Epidermal melanocyte (primary cell): ENCODE results near the gene SRC.

ENCODE experiments used
- DNase-seq: peaks from one replicate; pipeline ENCODE4 v3.0.0; 2011; ENCODE audit warnings: low spot score; ENCODE audit not compliant: insufficient read length

SRC gene

GRCh38 chr20:37408302-37409193 is 62.6 kb downstream of the SRC start:
- DNase-seq = no peak

DNA sequence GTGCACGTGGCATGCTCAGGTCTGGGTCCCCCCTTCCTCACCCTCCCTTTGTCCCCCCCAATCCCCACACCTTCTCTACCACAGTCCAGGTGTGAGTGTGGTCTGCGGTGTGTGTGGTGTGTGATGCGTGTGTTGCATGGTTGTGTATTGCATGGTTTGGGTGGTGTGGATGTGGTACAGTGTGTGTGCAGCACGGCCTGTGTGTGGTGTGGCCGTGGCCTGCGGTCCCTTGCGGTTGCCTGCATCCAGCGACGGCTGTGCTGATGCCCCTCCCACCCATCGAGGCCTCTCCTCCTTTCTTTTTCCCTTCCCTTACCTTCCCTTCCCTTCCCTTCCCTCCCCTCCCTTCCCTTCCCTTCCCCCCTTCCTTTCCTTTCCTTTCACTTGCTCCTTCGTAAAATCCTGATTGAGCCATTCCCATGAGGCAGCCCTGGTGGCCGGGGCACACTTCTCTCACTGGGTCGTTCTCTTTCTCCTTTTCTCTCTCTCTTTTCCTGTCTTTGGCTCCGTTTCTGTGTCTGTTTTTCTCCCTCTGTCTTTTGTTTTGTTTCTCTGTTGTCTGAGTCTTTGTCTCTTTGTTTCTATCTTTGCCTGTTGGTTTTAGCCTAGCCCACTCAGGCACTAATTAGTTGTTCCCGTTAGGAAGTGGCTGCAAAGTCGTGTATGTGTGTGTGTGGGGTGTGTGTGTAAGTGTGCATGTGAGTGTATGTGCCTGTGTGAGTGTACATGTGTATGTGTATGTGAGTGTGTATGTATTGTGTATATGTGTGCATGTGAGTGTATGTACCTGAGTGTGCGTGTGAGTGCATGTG is 65.7 kb downstream of the SRC start:
- no peak for DNase-seq

DNA sequence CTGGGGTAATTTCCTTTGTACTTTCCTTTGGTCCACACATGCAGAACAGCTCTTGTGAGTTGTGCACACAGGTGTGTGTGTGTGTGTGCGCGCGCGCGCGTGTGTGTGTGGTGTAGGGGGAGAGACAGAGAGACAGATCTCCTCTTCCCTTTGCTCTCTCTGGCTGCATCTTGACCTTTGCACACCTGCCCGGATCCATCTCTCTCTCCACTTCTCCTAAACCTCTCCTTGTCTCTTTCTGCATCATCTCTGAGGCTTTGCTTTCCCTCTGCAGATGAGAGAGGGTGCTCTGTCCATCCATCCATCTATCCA is 67.0 kb downstream of the SRC start:
- no peak for DNase-seq

DNA sequence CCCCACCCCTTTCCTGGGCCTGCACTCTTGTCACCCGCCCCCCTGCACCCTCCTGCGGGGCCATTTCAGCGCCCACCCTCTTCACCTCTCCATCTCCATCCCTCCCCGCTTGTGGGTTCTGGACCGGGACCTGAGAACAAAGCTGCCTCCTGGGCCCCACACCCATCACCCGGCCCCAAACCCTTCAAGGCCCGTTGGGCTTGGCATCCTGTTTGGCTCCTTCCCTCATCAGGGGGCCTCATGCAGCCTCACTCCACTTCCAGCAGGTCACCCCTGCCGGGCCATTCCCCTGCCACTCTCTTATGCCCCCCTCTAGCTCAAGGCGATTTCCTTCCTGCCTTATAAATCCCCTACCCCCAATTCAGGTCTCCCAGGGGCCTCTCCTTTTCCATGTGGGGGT is 67.4 kb downstream of the SRC start:
- DNase-seq = no peak

DNA sequence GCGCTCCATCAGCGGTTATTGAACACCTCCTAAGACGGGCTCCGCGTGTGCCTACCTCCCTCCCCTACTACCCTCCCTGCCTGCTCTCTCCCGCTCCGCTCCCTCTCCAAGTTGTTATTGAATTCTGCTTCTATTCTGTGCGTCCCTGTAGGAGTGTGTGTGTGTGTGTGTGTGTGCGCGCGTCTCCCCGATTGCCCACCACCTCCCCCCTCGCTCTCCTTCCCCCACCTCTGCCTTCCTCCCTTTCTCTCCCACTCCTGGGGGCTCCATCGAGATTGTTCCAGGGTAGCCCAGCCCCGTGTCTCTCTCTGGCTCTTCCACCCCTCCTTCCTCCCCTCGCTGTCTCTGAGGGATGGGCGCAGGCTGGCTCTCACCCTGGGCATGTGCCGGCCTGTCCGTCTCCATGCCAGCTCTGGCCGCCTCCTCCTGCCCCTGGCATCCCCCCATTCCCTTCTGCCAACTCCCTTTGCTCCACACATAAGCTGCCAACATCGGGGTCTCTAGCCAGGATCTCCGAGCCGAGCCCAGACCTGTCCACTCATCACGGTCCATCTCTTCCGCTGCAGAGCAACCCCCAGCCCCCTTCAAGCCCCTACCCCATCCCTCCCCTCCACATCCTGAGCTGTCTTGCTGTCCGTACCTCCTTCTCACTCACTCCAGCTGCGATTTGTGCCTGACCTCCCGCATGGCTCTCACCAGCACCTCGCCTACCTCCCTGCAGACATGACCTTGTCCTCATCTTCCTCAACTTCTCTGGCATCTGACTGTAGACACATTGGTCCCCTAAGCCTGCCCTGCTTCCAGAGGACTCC is 68.5 kb downstream of the SRC start:
- DNase-seq = no peak

GRCh38 chr20:37415118-37416085 is 69.5 kb downstream of the SRC start:
- DNase-seq = no peak

DNA sequence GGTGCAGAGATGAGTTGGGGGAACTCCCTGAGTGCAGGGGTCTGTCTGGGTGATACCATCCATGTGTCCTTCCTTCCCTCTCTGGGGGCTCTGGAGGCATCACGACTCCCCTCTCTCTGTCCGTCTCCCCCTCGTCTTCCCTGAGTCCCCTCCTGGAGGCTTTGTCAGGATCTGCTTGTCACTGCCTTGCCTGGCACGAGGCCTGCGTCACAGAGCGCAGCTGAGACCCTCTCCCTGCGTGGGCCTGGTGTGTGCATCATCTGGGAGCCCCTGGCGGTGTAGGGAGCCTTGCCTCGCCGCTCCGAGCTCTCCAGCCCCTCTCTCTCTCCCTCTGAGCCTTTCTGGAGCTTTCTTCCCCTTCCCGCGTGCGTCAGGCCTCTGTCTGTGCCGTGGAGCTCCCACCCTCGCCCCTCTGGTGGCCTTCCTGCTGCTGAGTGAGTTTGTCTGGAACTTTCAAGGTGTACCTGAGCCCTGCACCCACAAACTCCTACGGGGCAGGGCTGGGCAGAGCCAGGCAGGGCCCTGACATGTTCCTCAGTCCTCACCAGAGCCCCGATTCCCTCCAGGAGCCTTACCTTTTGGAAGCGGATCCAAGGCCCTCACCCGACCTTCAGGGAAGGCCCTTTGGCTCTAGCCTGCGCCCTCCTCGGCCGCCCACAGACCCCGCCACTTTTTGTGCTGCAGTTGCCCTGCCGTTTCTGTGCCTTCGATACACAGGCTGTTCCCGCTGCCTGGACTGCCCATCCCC is 70.3 kb downstream of the SRC start:
- DNase-seq = no peak

DNA sequence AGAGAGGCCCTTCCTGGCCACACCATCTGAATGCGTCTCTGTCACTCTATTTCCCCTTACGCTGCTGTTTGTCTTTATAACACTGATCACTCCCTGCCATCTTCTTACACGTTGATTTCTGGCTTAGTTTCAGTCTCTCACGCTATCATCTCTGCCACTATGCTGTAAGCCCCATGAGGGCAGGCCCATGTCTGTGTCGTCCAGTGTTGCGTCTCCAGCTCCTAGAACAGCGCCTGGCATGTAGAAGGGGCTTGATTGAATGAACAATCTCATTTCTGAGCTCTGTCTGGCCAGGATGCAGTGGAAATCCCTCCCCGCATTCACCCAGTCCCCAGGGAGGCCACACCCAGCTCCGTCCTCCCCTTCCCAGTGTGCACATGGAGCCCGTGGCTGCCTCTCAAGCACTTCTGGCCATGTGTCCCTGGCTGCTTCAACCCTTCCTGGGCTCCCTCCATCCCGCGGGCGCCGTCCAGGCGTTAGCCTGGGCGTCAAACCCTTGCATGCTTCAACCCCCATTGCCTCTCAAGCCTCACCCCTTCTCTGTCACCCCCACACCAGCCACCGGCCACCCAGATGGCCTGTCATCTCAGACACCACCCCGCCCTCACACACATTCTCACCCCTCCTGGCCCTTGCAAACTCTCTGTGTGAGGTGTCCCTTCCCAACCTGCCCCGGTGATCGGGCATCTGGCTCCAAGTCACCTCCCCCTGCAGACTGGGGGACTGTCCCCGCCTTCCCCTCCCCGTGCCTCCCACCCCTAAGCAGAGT is 71.1 kb downstream of the SRC start:
- no peak for DNase-seq

DNA sequence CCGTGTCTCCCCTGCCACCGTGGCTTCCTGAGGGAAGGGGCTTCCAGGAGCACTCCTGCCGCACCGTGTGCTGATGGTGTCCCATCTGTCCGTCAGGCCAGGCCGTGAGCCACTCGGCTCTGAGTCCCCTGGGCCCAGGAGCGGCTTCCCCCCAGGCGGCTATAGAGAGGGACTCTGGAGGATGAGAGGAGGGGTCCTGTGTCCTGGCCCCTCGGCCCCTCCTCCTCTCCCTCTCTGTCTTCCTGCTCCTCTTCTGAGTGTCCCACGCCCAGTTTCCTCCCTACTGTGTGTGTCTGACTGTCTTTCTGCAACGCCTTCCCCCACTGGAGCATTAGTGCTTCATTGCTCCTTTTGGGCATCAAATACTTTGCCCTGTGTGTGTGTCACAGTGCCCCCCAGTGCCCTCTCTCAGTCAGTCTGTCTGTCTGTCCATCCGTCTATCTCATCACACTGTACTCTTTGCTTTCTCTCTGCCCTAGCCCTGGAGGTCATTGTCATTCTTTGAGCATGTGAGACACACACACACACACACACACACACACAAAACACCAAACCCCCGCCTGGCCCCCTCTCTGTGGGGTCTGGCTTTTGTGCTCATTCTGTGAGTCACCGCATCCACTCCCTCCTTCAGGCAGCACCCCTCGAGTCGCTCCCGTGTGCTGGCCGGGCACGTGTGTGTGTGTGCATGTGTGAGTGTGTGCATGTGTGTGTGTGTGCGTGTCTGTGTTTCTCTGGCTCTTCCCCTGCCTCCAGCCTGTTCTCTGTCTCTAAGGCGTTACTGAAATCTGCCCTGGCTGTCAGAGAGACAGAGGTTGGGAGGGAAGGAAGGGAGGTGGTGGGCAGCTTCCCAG is 71.9 kb downstream of the SRC start:
- no peak for DNase-seq

GRCh38 chr20:37418591-37419109 is 72.7 kb downstream of the SRC start:
- DNase-seq = no peak

DNA sequence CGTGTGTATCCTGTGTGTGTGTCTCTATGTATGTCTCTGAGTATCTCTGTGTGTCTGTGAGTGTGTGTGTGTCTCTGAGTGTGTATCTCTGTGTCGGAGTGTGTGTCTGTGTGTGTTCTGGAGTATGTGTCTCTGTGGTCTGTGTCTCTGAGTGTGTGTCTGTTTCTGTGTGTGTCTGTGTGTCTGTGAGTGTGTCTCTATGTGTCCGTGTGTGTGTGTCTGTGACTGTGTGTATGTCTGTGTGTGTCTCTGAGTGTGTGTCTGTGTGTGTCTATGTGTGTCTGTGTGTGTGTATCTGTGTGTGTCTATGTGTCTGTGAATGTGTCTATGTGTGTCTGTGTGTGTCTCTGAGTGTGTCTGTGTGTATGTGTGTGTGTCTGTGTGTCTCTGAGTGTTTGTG is 73.4 kb downstream of the SRC start:
- no peak for DNase-seq

DNA sequence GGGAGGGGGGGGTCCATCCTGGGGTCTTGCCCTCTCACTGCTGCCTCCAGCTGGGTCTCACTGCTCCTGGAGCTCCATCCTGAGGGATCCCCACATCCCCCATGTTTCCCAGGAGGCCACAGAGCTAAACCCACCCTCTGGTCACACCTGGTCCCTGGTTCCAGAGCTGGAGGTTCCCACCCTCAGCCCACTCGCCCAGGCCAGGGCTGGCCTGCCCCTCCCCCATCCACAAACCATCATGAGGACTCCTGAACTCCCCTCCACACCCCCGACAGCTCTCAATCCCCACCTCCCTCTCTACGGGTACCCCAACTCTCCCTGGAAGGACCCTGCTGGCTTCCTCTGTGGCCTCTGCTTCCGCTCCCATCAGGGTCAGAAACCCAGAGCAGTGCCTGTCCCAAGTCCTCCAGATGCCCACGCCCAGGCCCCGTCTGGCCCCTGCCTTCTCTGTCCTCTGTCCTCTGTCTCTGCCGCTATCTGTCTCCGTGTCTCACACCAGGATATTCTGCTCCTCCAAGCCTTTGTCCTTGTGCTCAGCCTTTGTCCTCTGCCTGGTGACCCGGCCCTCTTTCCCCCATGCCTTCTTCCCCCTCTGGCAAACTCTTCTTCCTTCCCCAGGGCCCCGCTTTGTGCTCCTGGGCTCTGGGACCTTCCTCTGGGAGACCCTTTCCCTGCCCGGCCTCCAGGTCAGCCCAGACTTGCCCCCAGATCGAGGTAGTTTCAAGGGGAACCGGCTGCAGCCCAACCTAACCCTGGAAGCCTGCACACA is 74.0 kb downstream of the SRC start:
- DNase-seq = no peak

DNA sequence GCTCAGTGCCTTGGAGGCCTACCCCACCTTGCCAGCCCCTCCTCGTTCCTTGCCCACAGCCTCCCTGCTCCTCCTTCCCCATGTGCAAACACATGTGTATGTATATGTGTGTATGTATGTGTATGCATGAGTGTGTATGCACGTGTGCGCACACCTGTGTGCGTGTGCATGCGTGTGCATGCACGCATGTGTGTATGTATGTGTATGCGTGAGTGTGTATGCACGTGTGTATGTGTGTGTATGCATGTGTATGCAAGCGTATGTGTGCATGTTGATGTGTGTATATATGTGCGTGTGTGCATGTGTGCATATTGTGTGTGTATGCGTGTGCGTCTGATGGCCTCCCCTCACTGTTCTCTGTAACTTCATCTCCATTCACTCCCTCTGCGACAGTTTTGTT is 74.7 kb downstream of the SRC start:
- DNase-seq = no peak

- DNase-seq = no peak
These were observed 75.3 kb downstream of the SRC start for GRCh38 chr20:37421060-37421905.

DNA sequence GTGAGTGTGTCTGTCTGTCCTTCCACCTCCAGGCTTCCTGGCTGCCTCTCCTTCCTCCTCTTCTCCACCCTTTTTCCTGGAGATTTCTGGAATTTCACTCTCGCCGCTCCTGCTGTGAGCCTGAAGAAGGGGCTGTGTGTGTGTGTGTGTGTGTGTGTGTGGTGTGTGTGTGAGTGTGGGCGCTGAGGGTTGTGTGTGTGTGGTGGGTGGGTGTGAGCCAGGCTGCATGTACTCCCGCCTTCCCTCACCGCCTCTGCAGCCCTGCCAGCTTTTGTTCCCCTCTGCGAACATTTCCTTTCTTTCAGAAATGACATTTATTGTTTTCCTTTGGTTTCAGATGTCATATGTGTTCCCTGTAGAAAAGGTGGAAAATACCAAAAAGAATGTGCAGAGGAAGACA is 76.0 kb downstream of the SRC start:
- DNase-seq = no peak

GRCh38 chr20:37422791-37423286 is 76.9 kb downstream of the SRC start:
- no peak for DNase-seq
